HEK293T (cell line): ENCODE measurements around the gene RAVER1.

Experiments
- FOXA1 ChIP-seq: fragments of 450-650 bp; IDR thresholded peaks from 2 replicates; pipeline ENCODE4 v1.6.1; 2016; ENCODE audit warnings: mild to moderate bottlenecking
- TARDBP ChIP-seq: fragments of 450-650 bp; IDR thresholded peaks from 2 replicates; pipeline ENCODE4 v1.6.1; 2016

- no peak for TF ChIP-seq FOXA1
- no peak for TF ChIP-seq TARDBP
Measured at GRCh38 chr19:10279737-10280442, 53.4 kb downstream of the RAVER1 start.
